Peyer's patch (tissue), 4 donors: ENCODE data around the gene ZNF691. TPM values are rescaled to one million over a fixed set of nuclear protein-coding genes. Genes with fewer than 3 reads are reported as not detected.

Experiments used
- DNase-seq, 3 donors: peaks; one replicate each; pipeline ENCODE4 v3.0.0-alpha.2; 2017 to 2019
- H3K27ac ChIP-seq, 4 donors: fragments of 200-600 bp; sonication (generic); one replicate each; pipeline ENCODE4 v1.5.1; 2016 to 2019
- H3K27me3 ChIP-seq, 2 donors: fragments of 200-600 bp; sonication (generic); one replicate each; pipeline ENCODE4 v1.5.1; 2019
- H3K36me3 ChIP-seq, 3 donors: fragments of 200-600 bp; sonication (generic); one replicate each; pipeline ENCODE4 v1.5.1; 2016 to 2019
- H3K4me1 ChIP-seq, 4 donors: fragments of 200-600 bp; sonication (generic); one replicate each; pipeline ENCODE4 v1.5.1; 2016 to 2019
- H3K4me3 ChIP-seq, 4 donors: fragments of 200-600 bp; sonication (generic); 1 replicate in 3 of 4; 2 replicates in 1 of 4; pipeline ENCODE4 v1.5.1; 2016 to 2019; ENCODE audit warnings: mild to moderate bottlenecking in 1 of 4
- H3K9me3 ChIP-seq, 4 donors: fragments of 200-600 bp; sonication (generic); one replicate each; pipeline ENCODE4 v1.5.1; 2016 to 2019; ENCODE audit warnings: mild to moderate bottlenecking in 1 of 4
- POLR2A ChIP-seq, 2 donors: fragments of 450-650 bp; IDR thresholded peaks; one replicate each; pipeline ENCODE4 v1.5.1; 2017; ENCODE audit warnings: antibody characterized with exemption in 2 of 2, mild to moderate bottlenecking in 2 of 2, moderate library complexity in 2 of 2
- total RNA-seq, 4 donors: library from RNA; depleted of rRNA; stranded (reverse); fragments of >200 nt; gene quantifications; one replicate each; pipeline ENCODE4 v1.1.0, GENCODE V29; 2016
- TF ChIP-seq, protein P1 (sequence below), 6 experiments: fragments of 450-650 bp in 4 of 6; fragments of 200-600 bp in 2 of 6; sonication (generic) in 1 of 6; IDR thresholded peaks; one replicate each; pipeline ENCODE4 v1.5.1; 2017 to 2019; ENCODE audit warnings: antibody characterized with exemption in 6 of 6, mild to moderate bottlenecking in 3 of 6, moderate library complexity in 1 of 6

The ZNF691 gene
- total RNA-seq, 4 donors from 2014 or later = 3.3 to 19.0 (median 10.8) TPM

DNA sequence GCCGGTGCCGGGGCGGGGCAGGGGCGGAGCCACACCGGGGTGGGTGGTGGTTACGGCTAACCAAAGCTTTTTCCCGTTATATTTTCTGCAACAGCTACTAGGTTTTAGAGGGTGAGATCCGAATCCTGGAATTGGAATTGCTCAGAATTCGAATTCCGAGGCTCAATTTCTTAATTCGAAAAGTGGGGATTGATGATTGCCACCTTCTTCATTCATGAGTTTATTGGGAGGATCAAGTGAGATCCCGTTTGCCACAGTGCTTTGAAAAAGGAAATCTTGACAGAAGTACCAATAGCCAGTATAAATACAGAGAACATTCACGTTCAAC is 29.0 kb upstream of the ZNF691 start:
- H3K27ac ChIP-seq = peak overlapping the region; percentile 92 to 98 (median 96)

DNA sequence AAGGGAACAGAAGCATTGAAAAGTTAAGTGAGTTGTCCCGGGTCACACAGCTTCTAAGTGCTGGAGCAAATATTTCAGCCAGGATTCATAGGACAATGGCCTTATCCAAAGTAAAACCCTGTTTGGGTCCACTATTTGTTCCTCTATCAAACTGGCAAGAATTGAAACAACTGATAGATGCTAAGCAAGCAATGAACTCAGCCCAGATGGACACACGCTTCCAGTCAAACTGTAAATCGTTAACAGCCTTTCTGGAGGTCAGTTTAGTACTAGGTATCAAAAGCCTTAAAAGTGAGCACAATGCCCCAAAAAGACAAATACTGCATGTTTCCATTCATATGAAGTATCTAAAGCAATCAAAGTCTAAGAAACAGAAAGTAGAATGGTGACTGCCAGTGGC is 28.4 kb upstream of the ZNF691 start:
- DNase-seq = no peak
- Histone ChIP-seq H3K9me3 (no peaks in the 10 kb centered on the region), H3K36me3 (no peaks in the 10 kb centered on the region), H3K4me1 (peaks cover 0 to 7% (median 2%) of the 10 kb centered on the region in 4 donors), H3K27ac (no peak overlapping the region), H3K27me3 (no peaks in the 10 kb centered on the region), H3K4me3 (peak overlapping the region in 2 of 4 donors; percentile 64 to 95)
- TF ChIP-seq, protein P1, sequence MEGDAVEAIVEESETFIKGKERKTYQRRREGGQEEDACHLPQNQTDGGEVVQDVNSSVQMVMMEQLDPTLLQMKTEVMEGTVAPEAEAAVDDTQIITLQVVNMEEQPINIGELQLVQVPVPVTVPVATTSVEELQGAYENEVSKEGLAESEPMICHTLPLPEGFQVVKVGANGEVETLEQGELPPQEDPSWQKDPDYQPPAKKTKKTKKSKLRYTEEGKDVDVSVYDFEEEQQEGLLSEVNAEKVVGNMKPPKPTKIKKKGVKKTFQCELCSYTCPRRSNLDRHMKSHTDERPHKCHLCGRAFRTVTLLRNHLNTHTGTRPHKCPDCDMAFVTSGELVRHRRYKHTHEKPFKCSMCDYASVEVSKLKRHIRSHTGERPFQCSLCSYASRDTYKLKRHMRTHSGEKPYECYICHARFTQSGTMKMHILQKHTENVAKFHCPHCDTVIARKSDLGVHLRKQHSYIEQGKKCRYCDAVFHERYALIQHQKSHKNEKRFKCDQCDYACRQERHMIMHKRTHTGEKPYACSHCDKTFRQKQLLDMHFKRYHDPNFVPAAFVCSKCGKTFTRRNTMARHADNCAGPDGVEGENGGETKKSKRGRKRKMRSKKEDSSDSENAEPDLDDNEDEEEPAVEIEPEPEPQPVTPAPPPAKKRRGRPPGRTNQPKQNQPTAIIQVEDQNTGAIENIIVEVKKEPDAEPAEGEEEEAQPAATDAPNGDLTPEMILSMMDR (IDR thresholded peaks at IDR 0.05) = no peak
- TF ChIP-seq POLR2A (IDR thresholded peaks at IDR 0.05) = no peak

More for the DNA sequence above, 29.0 kb upstream of the ZNF691 start:
- peak overlapping the region; percentile 64 to 95 (median 80) for H3K4me3 ChIP-seq
- H3K9me3 ChIP-seq = no peaks in the 10 kb centered on the region
- no peak for TF ChIP-seq POLR2A (IDR thresholded peaks at IDR 0.05)
- no peak for DNase-seq
- H3K27me3 ChIP-seq = no peaks in the 10 kb centered on the region
- peaks cover 0 to 7% (median 2%) of the 10 kb centered on the region in 4 donors for H3K4me1 ChIP-seq
- no peaks in the 10 kb centered on the region for H3K36me3 ChIP-seq

DNA sequence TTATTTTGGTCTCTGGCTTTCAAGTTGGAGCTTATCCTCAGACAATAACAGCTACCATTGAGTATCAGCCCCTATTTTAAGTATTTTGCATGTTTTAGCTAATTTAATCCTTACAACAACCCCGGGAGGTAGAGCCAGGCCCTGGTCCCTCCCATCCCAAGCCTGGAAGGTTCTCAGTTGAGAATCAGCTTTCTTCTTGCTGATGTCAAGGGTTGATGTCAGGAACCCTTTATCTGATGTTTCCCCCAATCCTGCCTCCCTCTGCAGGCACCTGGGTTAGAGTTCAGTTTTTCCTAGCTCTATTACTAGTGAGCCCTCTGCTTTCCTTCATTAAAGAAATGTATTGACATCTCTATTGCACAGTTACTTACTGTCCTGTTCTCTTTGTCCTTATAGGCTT is 25.6 kb upstream of the ZNF691 start:
- TF ChIP-seq, protein P1 (IDR thresholded peaks at IDR 0.05) = no peak
- no peak for TF ChIP-seq POLR2A (IDR thresholded peaks at IDR 0.05)
- Histone ChIP-seq H3K4me1 (peaks cover 0 to 6% (median 2%) of the 10 kb centered on the region in 4 donors), H3K4me3 (no peak overlapping the region), H3K9me3 (no peaks in the 10 kb centered on the region), H3K36me3 (no peaks in the 10 kb centered on the region), H3K27me3 (no peaks in the 10 kb centered on the region), H3K27ac (no peak overlapping the region)
- DNase-seq = no peak

DNA sequence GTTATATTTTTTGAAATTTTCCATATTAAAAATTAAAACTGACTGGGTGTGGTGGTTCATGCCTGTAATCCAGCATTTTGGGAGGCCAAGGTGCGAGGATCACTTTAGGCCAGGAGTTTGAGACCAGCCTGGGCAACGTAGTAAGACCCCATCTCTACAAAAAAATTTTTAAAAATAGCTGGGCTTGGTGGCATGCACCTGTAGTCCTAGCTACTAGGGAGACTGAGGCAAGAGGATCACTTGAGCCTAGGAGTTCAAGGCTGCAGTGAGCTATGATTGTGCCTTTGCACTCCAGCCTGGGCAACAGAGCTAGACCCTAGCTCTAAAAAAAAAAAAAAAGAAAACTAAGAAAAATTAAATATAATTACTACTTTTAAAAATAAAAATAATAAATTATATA is 24.7 kb upstream of the ZNF691 start:
- Histone ChIP-seq H3K4me3 (no peak overlapping the region), H3K27me3 (no peaks in the 10 kb centered on the region), H3K9me3 (no peaks in the 10 kb centered on the region), H3K4me1 (no peaks in the 10 kb centered on the region), H3K36me3 (no peaks in the 10 kb centered on the region), H3K27ac (no peak overlapping the region)
- DNase-seq = no peak
- TF ChIP-seq, protein P1 (IDR thresholded peaks at IDR 0.05) = no peak
- no peak for TF ChIP-seq POLR2A (IDR thresholded peaks at IDR 0.05)

DNA sequence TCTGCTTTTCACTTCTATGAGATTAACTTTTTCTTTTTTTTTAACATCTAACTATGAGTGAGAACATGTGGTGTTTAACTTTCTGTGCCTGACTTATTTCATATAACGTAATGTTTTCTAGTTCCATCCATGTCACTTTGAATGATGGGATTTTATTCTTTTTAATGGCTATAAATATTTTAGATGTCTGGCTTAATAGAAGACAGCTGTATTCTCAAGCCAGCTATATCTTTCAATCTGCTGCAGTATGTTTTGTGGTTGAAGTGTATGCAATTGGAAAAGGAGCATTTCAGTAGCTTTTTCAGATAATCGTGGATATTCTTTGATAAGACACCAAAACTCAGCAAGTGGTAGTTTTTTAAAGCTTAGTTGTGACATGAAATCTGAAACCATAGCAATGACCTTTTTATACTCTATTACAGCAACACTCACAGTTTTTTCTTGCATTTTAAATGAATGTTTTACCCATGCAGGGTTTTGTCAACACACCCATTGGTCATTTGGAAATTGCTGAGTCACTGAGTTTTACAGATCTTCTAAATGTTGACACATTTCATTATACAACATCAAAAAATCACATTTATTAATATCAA is 23.5 kb upstream of the ZNF691 start:
- no peak overlapping the region for H3K27ac ChIP-seq
- H3K9me3 ChIP-seq = no peaks in the 10 kb centered on the region
- DNase-seq = no peak
- no peaks in the 10 kb centered on the region for H3K4me1 ChIP-seq
- no peaks in the 10 kb centered on the region for H3K27me3 ChIP-seq
- no peak for TF ChIP-seq POLR2A (IDR thresholded peaks at IDR 0.05)
- TF ChIP-seq, protein P1 (IDR thresholded peaks at IDR 0.05) = no peak
- H3K36me3 ChIP-seq = no peaks in the 10 kb centered on the region
- no peak overlapping the region for H3K4me3 ChIP-seq

DNA sequence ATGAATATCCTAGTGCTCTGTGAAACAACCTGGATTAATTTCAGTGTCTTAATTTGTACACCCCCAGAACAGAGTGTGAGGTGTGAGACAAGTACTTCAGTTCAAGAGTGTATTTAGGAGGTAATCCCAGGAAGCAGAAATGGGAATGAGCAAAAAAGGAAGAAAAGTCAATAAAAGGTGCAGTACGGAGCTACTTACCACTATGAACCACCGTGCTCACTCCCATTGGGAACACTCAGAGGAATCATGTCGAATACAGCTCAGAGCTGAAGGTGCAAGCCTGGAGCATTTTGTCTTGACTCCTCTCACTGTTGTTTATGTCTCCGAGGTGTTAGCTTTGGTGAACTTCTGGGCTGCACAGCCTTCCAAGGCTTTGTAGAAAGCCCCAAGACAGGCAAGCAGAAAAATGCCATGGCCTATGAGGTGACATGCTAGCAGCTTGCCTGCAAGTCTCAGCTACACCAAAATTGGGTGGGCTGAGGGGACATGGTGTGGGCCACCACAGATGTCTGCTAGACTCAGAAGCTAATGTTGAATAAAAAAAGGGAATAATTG is 21.9 kb upstream of the ZNF691 start:
- Histone ChIP-seq H3K4me3 (no peak overlapping the region), H3K27ac (no peak overlapping the region), H3K36me3 (no peaks in the 10 kb centered on the region), H3K27me3 (no peaks in the 10 kb centered on the region), H3K9me3 (no peaks in the 10 kb centered on the region), H3K4me1 (no peaks in the 10 kb centered on the region)
- no peak for DNase-seq
- TF ChIP-seq POLR2A (IDR thresholded peaks at IDR 0.05) = no peak
- TF ChIP-seq, protein P1 (IDR thresholded peaks at IDR 0.05) = no peak
